HG02884 (cell line): ENCODE results near the gene KCNN1.
"Not testable (repeated sequence)": the region's sequence is repeated elsewhere in the genome, so short reads cannot be mapped to it uniquely, and the experiment has no call there.

ENCODE experiments used
- ATAC-seq: cut with Tn5 transposase; IDR thresholded peaks from one replicate; pipeline ENCODE4 v1.9.1; 2021; ENCODE audit warnings: mild to moderate bottlenecking, moderate library complexity; ENCODE audit not compliant: unreplicated experiment

The KCNN1 gene

GRCh38 chr19:17967257-17968051, 547 bp downstream of the KCNN1 start:
- no peak for ATAC-seq

- no peak for ATAC-seq
These were observed 1.5 kb downstream of the KCNN1 start for GRCh38 chr19:17968362-17968761.

DNA sequence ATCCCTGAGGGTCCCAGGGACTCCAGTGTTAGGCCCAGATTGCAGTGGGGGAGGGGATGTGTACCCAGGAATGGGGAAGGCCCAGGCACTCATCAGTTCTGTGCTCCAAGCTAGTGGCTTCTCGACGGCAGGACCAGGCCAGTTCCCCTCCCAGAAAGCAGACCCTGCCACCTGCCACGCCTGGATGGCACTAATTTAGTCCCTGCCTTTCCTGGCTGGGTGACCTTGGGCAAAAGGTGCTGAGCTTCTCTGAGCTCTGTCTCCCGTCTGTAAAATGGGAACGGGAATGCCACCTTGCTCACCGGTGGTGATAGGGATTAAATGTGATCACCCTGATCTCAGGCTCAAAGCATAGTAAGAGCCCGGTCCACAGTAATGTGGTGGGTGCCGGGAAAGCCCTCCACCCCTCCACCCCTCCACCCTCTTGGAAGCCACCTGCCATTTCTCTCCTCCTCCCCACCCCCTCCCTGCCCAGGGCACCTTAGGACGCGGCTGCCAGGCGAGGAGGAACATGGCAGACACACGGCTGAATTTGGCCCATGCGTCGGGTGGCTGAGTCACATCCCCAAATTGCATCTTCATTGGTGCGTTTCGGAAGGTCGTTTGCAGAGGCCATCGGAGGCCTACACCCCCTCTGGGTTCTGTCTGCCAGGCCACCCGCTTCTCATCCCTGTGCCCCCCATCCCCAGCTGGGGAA, 2.3 kb downstream of the KCNN1 start:
- no peak for ATAC-seq

- no peak for ATAC-seq
These were observed 5.3 kb downstream of the KCNN1 start for GRCh38 chr19:17972230-17972629.

GRCh38 chr19:17973759-17974158, 6.9 kb downstream of the KCNN1 start:
- ATAC-seq: no peak

- no peak for ATAC-seq
These were observed 7.6 kb downstream of the KCNN1 start for GRCh38 chr19:17974551-17974950.

- no peak for ATAC-seq
These were observed 8.1 kb downstream of the KCNN1 start for GRCh38 chr19:17975032-17975431.

- no peak for ATAC-seq
These were observed 10.1 kb downstream of the KCNN1 start for GRCh38 chr19:17977021-17977420.

GRCh38 chr19:17977488-17977887, 10.6 kb downstream of the KCNN1 start:
- ATAC-seq: no peak

- no peak for ATAC-seq
These were observed 14.7 kb downstream of the KCNN1 start for GRCh38 chr19:17981611-17982010.

DNA sequence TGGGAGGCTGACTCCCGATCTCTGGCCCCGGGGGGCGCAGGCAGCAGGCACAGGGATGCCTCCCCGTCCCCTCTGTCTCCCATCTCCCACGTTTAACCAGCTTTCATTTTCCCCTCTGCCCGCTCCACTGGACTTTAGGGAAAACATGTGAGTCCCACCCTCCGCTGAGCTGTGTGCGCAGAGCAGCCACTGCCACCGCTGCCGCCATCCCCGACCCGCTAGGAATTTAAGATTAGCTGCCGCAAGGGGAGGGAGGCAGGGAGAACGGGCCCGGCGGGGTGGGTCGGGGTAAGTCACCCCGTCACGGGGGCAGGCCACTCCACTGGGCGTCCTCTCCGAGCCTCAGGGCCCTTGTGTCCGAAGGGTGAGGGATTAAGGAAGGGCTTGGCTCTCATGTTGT, 15.5 kb downstream of the KCNN1 start:
- ATAC-seq: no peak

DNA sequence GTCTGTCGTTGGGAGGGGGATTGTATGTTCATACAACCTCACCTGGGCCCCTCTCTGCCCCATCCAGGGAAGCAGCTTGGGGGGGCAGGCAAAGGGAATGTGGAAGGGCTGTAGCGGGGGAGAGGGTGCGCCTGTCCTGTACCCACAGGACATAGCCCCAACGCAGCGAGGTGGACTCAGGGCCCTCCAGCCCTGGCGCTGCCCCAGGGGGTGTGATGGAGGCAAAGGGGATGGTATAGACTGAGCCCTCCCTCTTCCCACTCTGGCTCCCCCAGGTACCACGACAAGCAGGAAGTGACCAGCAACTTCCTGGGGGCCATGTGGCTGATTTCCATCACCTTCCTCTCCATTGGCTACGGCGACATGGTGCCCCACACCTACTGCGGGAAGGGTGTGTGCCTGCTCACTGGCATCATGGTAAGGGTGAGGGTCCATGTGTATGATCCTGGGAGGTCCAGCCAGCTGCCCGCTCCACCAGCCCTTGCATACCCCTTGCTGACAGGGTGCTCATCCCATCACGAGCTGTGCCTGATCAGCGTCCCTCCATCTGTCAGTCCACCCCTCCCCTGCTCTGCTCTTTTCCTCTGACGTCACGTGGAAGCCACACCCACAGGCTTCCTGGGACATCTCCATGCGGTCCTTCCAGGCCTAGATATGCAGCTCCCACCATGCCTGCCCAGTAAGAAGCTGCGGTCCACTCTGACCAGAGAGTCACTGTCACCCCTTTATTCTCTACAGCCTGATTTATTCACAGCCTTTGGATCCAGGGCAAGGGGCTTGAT, 18.3 kb downstream of the KCNN1 start:
- ATAC-seq: no peak

DNA sequence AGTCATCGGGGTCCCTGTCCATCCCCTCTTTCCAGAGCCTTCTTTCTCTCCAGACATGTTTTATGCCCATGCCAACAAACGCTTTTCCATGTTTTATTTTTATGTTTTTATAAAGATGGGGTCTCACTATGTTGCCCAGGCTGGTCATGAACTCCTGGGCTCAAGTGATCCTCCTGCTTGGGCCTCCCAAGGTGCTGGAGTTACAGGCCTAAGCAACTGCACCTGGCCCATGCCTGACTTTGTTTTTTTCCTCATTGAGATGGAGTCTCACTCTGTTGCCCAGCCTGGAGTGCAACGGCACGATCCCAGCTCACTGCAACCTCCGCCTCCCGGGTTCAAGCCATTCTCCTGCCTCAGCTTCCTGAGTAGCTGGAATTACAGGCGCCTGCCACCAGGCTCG, 19.7 kb downstream of the KCNN1 start:
- ATAC-seq: not testable (repeated sequence)

DNA sequence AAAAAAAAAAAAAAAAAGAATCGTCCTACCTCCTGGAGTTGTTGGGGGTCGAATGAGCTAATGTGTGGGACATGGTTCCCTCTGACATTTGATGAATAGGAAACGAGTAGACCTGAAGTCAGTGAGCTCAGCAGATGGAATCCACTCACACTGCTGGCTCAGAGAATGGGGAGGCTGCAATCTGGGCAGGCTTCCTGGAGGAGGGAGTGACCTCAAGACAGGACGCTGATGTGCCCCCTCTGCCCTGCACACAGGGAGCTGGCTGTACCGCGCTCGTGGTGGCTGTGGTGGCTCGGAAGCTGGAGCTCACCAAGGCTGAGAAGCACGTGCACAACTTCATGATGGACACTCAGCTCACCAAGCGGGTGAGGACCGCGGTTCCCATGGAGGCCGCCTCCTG, 21.3 kb downstream of the KCNN1 start:
- no peak for ATAC-seq

GRCh38 chr19:17989425-17990094, 22.7 kb downstream of the KCNN1 start:
- ATAC-seq: no peak

DNA sequence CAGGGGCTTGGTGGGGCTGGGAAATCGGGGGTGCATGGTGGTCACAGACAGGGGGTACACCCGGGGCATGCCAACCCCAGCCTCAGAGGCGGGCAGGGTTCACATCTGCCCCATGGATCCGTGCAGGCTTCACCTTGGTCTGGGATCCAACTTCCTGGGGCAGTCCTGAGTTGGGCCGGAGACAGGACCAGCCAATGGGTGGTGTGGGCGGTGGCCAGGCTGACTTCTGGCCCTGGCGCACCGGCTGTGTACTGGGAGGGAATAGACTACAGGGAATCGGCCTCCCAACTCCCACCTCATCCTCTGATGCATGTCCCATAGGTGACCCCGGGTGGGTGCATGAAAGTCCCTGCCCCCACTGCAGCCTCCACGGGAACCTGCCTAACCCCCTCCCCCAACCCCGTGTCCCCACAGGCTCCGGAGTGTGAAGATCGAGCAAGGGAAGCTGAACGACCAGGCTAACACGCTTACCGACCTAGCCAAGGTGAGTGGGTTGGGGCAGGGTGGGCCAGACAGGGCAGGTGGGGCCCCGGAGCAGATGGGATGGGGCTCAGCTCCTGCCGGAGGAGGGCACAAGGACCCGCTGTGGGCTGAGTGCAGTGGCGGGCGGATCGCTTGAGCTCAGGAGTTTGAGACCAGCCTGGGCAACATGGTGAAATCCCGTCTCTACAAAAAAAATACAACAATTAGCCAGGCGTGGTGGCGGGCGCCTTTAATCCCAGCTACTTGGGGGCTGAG, 26.3 kb downstream of the KCNN1 start:
- ATAC-seq: no peak

DNA sequence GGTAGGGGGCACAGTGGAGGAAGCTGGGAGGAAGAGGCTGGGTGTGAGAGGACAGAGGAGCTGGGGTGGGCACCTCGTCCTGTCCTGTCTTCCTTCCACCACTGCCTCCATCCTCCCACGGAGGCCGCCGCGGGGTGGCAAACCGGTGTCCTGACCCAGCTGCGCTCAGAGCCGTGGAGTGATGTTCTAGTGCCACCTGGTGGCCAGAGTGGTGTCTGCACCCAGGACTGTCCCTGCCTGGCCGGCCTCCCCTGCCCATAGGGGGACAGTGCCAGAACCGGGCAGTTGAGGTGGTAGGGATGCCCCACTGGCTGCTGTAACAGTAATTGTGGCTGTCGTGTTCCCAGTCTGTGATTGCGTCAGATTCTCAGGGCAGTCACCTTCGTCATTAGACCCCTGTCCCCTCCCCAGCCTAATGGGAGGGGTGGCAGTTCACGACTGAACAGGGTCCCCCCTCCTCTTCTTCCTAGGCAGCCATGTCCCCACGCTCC, 30.0 kb downstream of the KCNN1 start:
- peak; percentile 55 for ATAC-seq

GRCh38 chr19:17997969-17998826, 31.3 kb downstream of the KCNN1 start:
- no peak for ATAC-seq

- no peak for ATAC-seq
These were observed 31.9 kb downstream of the KCNN1 start for GRCh38 chr19:17998827-17999150.
